HepG2 (cell line): Measurements from ENCODE around the gene TOP2A. TPM values are rescaled to one million over a fixed set of nuclear protein-coding genes. Genes with fewer than 3 reads are reported as not detected.

ENCODE experiments used
- BHLHE40 ChIP-seq: IDR thresholded peaks from 2 replicates; pipeline ENCODE4 v1.6.1; 2011; ENCODE audit warnings: low read length, improper control_type of control experiment
- CBFB ChIP-seq: sonication (generic); formaldehyde crosslinking; IDR thresholded peaks from 2 replicates; pipeline ENCODE4 v1.4.0; 2020; ENCODE audit warnings: missing genetic modification reagents
- MEF2D ChIP-seq: sonication (generic); formaldehyde crosslinking; IDR thresholded peaks from 2 replicates; pipeline ENCODE4 v1.5.1; 2020; ENCODE audit warnings: mild to moderate bottlenecking, missing genetic modification reagents
- PHF21A ChIP-seq: sonication (generic); formaldehyde crosslinking; IDR thresholded peaks from 2 replicates; pipeline ENCODE4 v1.5.0; 2020; ENCODE audit warnings: mild to moderate bottlenecking, missing genetic modification reagents
- RFX3 ChIP-seq: IDR thresholded peaks from 2 replicates; pipeline ENCODE4 v1.6.1; 2016; ENCODE audit warnings: missing biosample characterization, missing genetic modification reagents
- RFXAP ChIP-seq: sonication (generic); formaldehyde crosslinking; IDR thresholded peaks from 2 replicates; pipeline ENCODE4 v1.4.0; 2020; ENCODE audit warnings: missing genetic modification reagents, borderline replicate concordance
- SMYD3 ChIP-seq: sonication (generic); formaldehyde crosslinking; IDR thresholded peaks from 2 replicates; pipeline ENCODE4 v1.8.1; 2023; ENCODE audit warnings: mild to moderate bottlenecking, missing genetic modification reagents
- U2AF1 ChIP-seq: fragments of 200-400 bp; formaldehyde crosslinking; optimal IDR thresholded peaks from 2 replicates; pipeline ENCODE3; 2017; ENCODE audit warnings: mild to moderate bottlenecking, low read depth, low read length
- ZIK1 ChIP-seq: sonication (generic); formaldehyde crosslinking; IDR thresholded peaks from 2 replicates; pipeline ENCODE4 v1.5.0; 2020; ENCODE audit warnings: mild to moderate bottlenecking, low read depth, missing genetic modification reagents, borderline replicate concordance
- ZNF101 ChIP-seq: sonication (generic); formaldehyde crosslinking; IDR thresholded peaks from 2 replicates; pipeline ENCODE4 v1.4.0; 2020; ENCODE audit warnings: mild to moderate bottlenecking, low read depth, missing genetic modification reagents, borderline replicate concordance
- ZNF33A ChIP-seq: sonication (generic); formaldehyde crosslinking; IDR thresholded peaks from 2 replicates; pipeline ENCODE4 v1.5.1; 2020; ENCODE audit warnings: missing genetic modification reagents, mild to moderate bottlenecking, moderate library complexity, borderline replicate concordance
- ZNF530 ChIP-seq: sonication (generic); formaldehyde crosslinking; IDR thresholded peaks from 2 replicates; pipeline ENCODE4 v1.5.0; 2020; ENCODE audit warnings: low read depth, mild to moderate bottlenecking, missing genetic modification reagents
- ZSCAN25 ChIP-seq: sonication (generic); formaldehyde crosslinking; IDR thresholded peaks from 2 replicates; pipeline ENCODE4 v1.8.0; 2022; ENCODE audit warnings: mild to moderate bottlenecking, missing genetic modification reagents
- ZZZ3 ChIP-seq: sonication (generic); formaldehyde crosslinking; IDR thresholded peaks from 2 replicates; pipeline ENCODE4 v1.4.0; 2020; ENCODE audit warnings: missing genetic modification reagents, mild to moderate bottlenecking, borderline replicate concordance
- polyA plus RNA-seq, 8 experiments: library from polyadenylated mRNA; depleted of rRNA in 3 of 8; stranded (reverse) in 7 of 8; unstranded in 1 of 8; fragments of >200 nt; fragmentation: Illumina TruSeq in 4 of 8; extraction: Trizol in 4 of 8; gene quantifications; 2 replicates each; pipeline versions ENCODE4 v1.2.1 to v1.2.3, GENCODE V29; 2011 to 2016; ENCODE audit warnings: low read depth in 4 of 8, missing spikeins in 1 of 8, mixed read lengths in 1 of 8; ENCODE audit not compliant: insufficient read depth in 1 of 8
- total RNA-seq, 5 experiments: library from RNA; depleted of rRNA; stranded (reverse); fragments of >200 nt; fragmentation: Illumina TruSeq; extraction: Trizol; gene quantifications; 2 replicates each; pipeline ENCODE4 v1.2.3, GENCODE V29; 2016; ENCODE audit warnings: low read depth in 1 of 5
- TF ChIP-seq, protein P1 (sequence below): sonication (generic); formaldehyde crosslinking; IDR thresholded peaks from one replicate; pipeline ENCODE4 v1.5.1; 2020; ENCODE audit warnings: mild to moderate bottlenecking, missing genetic modification reagents; ENCODE audit errors: not compliant biosample characterization
- TF ChIP-seq, protein P2 (sequence below): sonication (generic); formaldehyde crosslinking; IDR thresholded peaks from 2 replicates; pipeline ENCODE4 v1.4.0; 2020; ENCODE audit warnings: missing genetic modification reagents, mild to moderate bottlenecking, borderline replicate concordance
- TF ChIP-seq, protein P3 (sequence below): sonication (generic); formaldehyde crosslinking; IDR thresholded peaks from 2 replicates; pipeline ENCODE4 v1.9.0; 2021; ENCODE audit warnings: missing genetic modification reagents, mild to moderate bottlenecking, borderline replicate concordance

TOP2A gene
- total and polyA plus RNA-seq, 2 of the 13 experiments (the other 11 are each of a cell fraction or from before 2014, with no cell fraction given), result 108 to 327 TPM

DNA sequence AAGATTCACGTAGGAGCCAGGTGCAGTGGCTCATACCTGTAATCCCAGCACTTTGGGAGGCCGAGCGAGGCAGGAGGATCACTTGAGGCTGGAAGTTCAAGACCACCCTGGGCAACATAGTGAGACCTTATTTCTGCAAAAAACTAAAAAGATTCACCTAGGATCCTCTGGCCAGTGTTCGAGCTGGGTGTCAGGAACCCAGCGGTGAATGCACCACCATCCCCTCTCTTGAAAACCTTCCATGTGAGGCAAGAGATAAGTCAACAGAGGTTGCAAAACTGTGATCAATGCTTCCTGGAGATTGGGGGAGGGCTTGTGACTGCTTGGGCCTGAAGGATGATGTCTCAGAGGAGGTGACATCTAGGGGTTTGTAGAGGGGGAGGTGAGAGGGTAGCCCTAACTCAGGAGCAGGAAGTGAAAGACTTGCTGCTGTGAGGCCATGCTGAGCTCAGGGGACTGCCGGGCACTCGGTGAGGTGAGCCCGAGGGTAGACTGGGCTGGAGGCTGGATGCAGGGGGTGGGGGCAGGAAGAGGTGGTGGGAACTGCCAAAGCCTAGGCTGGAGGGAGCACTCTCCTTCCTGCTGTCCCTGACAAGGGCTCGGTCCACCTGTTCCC, 64.8 kb downstream of the TOP2A start (continued):
- TF ChIP-seq, protein P1, sequence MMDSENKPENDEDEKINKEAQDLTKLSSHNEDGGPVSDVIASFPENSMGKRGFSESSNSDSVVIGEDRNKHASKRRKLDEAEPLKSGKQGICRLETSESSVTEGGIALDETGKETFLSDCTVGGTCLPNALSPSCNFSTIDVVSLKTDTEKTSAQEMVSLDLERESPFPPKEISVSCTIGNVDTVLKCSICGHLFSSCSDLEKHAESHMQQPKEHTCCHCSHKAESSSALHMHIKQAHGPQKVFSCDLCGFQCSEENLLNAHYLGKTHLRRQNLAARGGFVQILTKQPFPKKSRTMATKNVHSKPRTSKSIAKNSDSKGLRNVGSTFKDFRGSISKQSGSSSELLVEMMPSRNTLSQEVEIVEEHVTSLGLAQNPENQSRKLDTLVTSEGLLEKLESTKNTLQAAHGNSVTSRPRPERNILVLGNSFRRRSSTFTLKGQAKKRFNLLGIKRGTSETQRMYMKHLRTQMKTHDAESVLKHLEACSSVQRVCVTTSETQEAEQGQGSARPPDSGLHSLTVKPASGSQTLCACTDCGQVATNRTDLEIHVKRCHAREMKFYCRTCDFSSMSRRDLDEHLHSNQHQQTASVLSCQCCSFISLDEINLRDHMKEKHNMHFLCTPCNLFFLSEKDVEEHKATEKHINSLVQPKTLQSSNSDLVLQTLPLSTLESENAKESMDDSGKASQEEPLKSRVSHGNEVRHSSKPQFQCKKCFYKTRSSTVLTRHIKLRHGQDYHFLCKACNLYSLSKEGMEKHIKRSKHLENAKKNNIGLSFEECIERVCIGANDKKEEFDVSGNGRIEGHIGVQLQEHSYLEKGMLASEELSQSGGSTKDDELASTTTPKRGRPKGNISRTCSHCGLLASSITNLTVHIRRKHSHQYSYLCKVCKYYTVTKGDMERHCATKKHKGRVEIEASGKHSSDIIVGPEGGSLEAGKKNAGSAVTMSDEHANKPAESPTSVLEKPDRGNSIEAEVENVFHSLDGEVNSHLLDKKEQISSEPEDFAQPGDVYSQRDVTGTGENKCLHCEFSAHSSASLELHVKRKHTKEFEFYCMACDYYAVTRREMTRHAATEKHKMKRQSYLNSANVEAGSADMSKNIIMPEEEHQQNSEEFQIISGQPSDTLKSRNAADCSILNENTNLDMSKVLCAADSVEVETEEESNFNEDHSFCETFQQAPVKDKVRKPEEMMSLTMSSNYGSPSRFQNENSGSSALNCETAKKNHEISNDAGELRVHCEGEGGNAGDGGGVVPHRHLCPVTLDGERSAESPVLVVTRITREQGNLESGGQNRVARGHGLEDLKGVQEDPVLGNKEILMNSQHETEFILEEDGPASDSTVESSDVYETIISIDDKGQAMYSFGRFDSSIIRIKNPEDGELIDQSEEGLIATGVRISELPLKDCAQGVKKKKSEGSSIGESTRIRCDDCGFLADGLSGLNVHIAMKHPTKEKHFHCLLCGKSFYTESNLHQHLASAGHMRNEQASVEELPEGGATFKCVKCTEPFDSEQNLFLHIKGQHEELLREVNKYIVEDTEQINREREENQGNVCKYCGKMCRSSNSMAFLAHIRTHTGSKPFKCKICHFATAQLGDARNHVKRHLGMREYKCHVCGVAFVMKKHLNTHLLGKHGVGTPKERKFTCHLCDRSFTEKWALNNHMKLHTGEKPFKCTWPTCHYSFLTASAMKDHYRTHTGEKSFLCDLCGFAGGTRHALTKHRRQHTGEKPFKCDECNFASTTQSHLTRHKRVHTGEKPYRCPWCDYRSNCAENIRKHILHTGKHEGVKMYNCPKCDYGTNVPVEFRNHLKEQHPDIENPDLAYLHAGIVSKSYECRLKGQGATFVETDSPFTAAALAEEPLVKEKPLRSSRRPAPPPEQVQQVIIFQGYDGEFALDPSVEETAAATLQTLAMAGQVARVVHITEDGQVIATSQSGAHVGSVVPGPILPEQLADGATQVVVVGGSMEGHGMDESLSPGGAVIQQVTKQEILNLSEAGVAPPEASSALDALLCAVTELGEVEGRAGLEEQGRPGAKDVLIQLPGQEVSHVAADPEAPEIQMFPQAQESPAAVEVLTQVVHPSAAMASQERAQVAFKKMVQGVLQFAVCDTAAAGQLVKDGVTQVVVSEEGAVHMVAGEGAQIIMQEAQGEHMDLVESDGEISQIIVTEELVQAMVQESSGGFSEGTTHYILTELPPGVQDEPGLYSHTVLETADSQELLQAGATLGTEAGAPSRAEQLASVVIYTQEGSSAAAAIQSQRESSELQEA (CRISPR knock-in tag), result no peak
- TF ChIP-seq ZSCAN25 (CRISPR knock-in tag) (peak; percentile 76; the same call in 1 of the 2 replicates), RFXAP (CRISPR knock-in tag) (peak; percentile 83; the same call in 1 of the 2 replicates), BHLHE40 (peak; percentile 38; the same call in 1 of the 2 replicates), RFX3 (no peak), MEF2D (CRISPR knock-in tag) (peak; percentile 47; the same call in 1 of the 2 replicates), CBFB (CRISPR knock-in tag) (peak; percentile 63; the same call in 1 of the 2 replicates), ZIK1 (CRISPR knock-in tag) (0 out of 2 replicates have a peak, but pooled peaks have one; percentile 18), U2AF1 (no peak), ZNF530 (CRISPR knock-in tag) (no peak), SMYD3 (CRISPR knock-in tag) (0 out of 2 replicates have a peak, but pooled peaks have one; percentile 68), ZNF33A (CRISPR knock-in tag) (no peak), PHF21A (CRISPR knock-in tag) (peak; percentile 86), ZZZ3 (CRISPR knock-in tag) (no peak), ZNF101 (no peak)
- TF ChIP-seq, protein P2, sequence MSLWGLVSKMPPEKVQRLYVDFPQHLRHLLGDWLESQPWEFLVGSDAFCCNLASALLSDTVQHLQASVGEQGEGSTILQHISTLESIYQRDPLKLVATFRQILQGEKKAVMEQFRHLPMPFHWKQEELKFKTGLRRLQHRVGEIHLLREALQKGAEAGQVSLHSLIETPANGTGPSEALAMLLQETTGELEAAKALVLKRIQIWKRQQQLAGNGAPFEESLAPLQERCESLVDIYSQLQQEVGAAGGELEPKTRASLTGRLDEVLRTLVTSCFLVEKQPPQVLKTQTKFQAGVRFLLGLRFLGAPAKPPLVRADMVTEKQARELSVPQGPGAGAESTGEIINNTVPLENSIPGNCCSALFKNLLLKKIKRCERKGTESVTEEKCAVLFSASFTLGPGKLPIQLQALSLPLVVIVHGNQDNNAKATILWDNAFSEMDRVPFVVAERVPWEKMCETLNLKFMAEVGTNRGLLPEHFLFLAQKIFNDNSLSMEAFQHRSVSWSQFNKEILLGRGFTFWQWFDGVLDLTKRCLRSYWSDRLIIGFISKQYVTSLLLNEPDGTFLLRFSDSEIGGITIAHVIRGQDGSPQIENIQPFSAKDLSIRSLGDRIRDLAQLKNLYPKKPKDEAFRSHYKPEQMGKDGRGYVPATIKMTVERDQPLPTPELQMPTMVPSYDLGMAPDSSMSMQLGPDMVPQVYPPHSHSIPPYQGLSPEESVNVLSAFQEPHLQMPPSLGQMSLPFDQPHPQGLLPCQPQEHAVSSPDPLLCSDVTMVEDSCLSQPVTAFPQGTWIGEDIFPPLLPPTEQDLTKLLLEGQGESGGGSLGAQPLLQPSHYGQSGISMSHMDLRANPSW (CRISPR knock-in tag), result no peak
- TF ChIP-seq, protein P3, sequence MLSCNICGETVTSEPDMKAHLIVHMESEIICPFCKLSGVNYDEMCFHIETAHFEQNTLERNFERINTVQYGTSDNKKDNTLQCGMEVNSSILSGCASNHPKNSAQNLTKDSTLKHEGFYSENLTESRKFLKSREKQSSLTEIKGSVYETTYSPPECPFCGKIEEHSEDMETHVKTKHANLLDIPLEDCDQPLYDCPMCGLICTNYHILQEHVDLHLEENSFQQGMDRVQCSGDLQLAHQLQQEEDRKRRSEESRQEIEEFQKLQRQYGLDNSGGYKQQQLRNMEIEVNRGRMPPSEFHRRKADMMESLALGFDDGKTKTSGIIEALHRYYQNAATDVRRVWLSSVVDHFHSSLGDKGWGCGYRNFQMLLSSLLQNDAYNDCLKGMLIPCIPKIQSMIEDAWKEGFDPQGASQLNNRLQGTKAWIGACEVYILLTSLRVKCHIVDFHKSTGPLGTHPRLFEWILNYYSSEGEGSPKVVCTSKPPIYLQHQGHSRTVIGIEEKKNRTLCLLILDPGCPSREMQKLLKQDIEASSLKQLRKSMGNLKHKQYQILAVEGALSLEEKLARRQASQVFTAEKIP (CRISPR knock-in tag), result no peak
